Measurements from ENCODE around the gene ZNF683. TPM values are rescaled to one million over a fixed set of nuclear protein-coding genes. Genes with fewer than 3 reads are reported as not detected.

The ZNF683 gene
- polyA plus RNA-seq, 1 experiment: not detected

GRCh38 chr1:26340047-26340481 lies 32.5 kb downstream of the ZNF683 start:
- Histone ChIP-seq H3K4me3 (ENCODE audit: low read depth, low read length) (no peak overlapping the region), H3K27me3 (ENCODE audit: control insufficient read depth, insufficient read depth, low read length) (peaks cover 43% of the 10 kb centered on the region), H3K27ac (ENCODE audit: low read depth, low read length) (no peak overlapping the region), H3K9me3 (ENCODE audit: control insufficient read depth, insufficient read depth, low read length) (no peaks in the 10 kb centered on the region; the same call in 1 of the 2 replicates)
- CTCF ChIA-PET: interaction anchor here (1.5 kb wide), 1 partner anchor 170 kb away, joined by 3 read pairs; the partner anchor contains the start of gene ZNF593
- POLR2A ChIA-PET: no interaction called here
- TF ChIP-seq, protein P1, sequence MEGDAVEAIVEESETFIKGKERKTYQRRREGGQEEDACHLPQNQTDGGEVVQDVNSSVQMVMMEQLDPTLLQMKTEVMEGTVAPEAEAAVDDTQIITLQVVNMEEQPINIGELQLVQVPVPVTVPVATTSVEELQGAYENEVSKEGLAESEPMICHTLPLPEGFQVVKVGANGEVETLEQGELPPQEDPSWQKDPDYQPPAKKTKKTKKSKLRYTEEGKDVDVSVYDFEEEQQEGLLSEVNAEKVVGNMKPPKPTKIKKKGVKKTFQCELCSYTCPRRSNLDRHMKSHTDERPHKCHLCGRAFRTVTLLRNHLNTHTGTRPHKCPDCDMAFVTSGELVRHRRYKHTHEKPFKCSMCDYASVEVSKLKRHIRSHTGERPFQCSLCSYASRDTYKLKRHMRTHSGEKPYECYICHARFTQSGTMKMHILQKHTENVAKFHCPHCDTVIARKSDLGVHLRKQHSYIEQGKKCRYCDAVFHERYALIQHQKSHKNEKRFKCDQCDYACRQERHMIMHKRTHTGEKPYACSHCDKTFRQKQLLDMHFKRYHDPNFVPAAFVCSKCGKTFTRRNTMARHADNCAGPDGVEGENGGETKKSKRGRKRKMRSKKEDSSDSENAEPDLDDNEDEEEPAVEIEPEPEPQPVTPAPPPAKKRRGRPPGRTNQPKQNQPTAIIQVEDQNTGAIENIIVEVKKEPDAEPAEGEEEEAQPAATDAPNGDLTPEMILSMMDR (IDR thresholded peaks at IDR 0.05; ENCODE audit: low read depth, low read length): no peak
- no peak for DNase-seq (ENCODE audit: low read depth, low spot score)

- TF ChIP-seq, protein P1 (IDR thresholded peaks at IDR 0.05; ENCODE audit: low read depth, low read length): no peak
- H3K27ac ChIP-seq (ENCODE audit: low read depth, low read length): no peak overlapping the region
- H3K9me3 ChIP-seq (ENCODE audit: control insufficient read depth, insufficient read depth, low read length): no peaks in the 10 kb centered on the region; the same call in 1 of the 2 replicates
- ChIA-PET CTCF (interaction anchor here (1.0 to 1.5 kb wide), 2 partner anchors 63 to 169 kb away, joined by 3 read pairs; partner anchors contain the start of gene ZNF593), POLR2A (interaction anchor here (0.6 kb wide), 1 partner anchor 26 kb away, joined by 6 read pairs; no protein-coding TSS in a partner anchor)
- peaks cover 45% of the 10 kb centered on the region for H3K27me3 ChIP-seq (ENCODE audit: control insufficient read depth, insufficient read depth, low read length)
- H3K4me3 ChIP-seq (ENCODE audit: low read depth, low read length): no peak overlapping the region
- no peak for DNase-seq (ENCODE audit: low read depth, low spot score)
These were observed 33.9 kb downstream of the ZNF683 start for GRCh38 chr1:26338670-26339069.

DNA sequence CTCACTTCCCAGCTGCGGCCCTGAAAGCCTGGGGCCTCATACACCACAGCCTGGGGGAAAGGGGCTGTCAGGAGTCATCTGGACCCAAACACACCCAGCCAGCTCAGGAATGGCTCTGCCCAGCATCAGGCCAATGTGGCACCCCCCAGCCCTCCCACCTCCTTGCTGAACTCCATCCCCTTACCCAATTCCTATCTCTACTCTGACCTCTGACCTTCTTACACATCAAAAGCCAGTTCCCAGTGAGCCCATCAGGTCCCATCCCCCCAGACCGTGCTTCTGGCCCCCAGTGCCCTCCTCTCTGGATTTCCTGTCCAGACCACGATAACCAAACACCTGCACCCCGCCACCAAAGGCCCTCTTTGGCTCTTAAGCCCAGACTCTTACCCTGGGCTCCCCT lies 34.9 kb downstream of the ZNF683 start:
- CTCF ChIA-PET: interaction anchor here (1.0 to 1.2 kb wide), 2 partner anchors 26 to 62 kb away, joined by 3 to 4 read pairs; no protein-coding TSS in a partner anchor
- POLR2A ChIA-PET: no interaction called here

DNA sequence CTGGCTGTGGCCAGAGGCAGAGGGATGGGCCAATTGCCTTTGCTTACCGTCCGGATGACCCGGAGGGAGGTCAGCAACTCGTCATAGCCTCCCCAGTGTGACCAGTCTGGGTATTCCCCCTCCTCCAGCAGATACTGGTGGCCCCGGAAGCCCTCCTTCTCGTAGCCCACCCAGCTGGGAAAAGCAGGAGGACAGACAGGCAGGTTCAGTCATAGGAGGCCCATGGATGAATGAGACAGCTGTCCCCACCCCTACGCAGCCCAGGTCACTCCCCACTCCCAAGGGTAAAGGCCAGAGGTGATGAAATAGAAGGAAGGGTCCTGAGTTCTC lies 35.4 kb downstream of the ZNF683 start:
- ChIA-PET POLR2A (no interaction called here), CTCF (interaction anchor here (1.2 kb wide), 1 partner anchor 27 kb away, joined by 4 read pairs; no protein-coding TSS in a partner anchor)
- TF ChIP-seq, protein P1 (IDR thresholded peaks at IDR 0.05; ENCODE audit: low read depth, low read length): no peak
- DNase-seq (ENCODE audit: low read depth, low spot score): no peak
- Histone ChIP-seq H3K4me3 (ENCODE audit: low read depth, low read length) (no peak overlapping the region), H3K27me3 (ENCODE audit: control insufficient read depth, insufficient read depth, low read length) (peaks cover 43% of the 10 kb centered on the region), H3K27ac (ENCODE audit: low read depth, low read length) (no peak overlapping the region), H3K9me3 (ENCODE audit: control insufficient read depth, insufficient read depth, low read length) (no peaks in the 10 kb centered on the region; the same call in 1 of the 2 replicates)

More for the DNA sequence above, 34.9 kb downstream of the ZNF683 start:
- peaks cover 43% of the 10 kb centered on the region for H3K27me3 ChIP-seq (ENCODE audit: control insufficient read depth, insufficient read depth, low read length)
- no peaks in the 10 kb centered on the region; the same call in 1 of the 2 replicates for H3K9me3 ChIP-seq (ENCODE audit: control insufficient read depth, insufficient read depth, low read length)
- DNase-seq (ENCODE audit: low read depth, low spot score): no peak
- no peak overlapping the region for H3K27ac ChIP-seq (ENCODE audit: low read depth, low read length)
- H3K4me3 ChIP-seq (ENCODE audit: low read depth, low read length): no peak overlapping the region
- TF ChIP-seq, protein P1 (IDR thresholded peaks at IDR 0.05; ENCODE audit: low read depth, low read length): no peak

GRCh38 chr1:26336477-26337205 lies 35.9 kb downstream of the ZNF683 start:
- TF ChIP-seq, protein P1 (IDR thresholded peaks at IDR 0.05; ENCODE audit: low read depth, low read length): no peak
- no peaks in the 10 kb centered on the region; the same call in 1 of the 2 replicates for H3K9me3 ChIP-seq (ENCODE audit: control insufficient read depth, insufficient read depth, low read length)
- no peak overlapping the region for H3K27ac ChIP-seq (ENCODE audit: low read depth, low read length)
- no peak for DNase-seq (ENCODE audit: low read depth, low spot score)
- POLR2A ChIA-PET: no interaction called here
- CTCF ChIA-PET: interaction anchor here (1.2 kb wide), 1 partner anchor 27 kb away, joined by 4 read pairs; no protein-coding TSS in a partner anchor
- H3K27me3 ChIP-seq (ENCODE audit: control insufficient read depth, insufficient read depth, low read length): peaks cover 41% of the 10 kb centered on the region
- H3K4me3 ChIP-seq (ENCODE audit: low read depth, low read length): peak overlapping the region; percentile 64
